Astrocyte (in vitro differentiated cells and primary cell): Measurements from ENCODE around the gene ART5. TPM values are rescaled to one million over a fixed set of nuclear protein-coding genes. Genes with fewer than 3 reads are reported as not detected.

Experiments used
- DNase-seq: peaks from one replicate; pipeline ENCODE4 v3.0.0-alpha.2; 2010; ENCODE audit warnings: low read depth
- FAIRE-seq: peaks from 2 replicates; lab custom pipeline; 2011; peaks lifted over from hg19 to GRCh38; lab: Jason Lieb, UNC
- H2AFZ ChIP-seq: 2 replicates; pipeline ENCODE4 v1.6.0; 2012; ENCODE audit warnings: low read depth, low read length, inconsistent platforms
- H3K27ac ChIP-seq: 2 replicates; pipeline ENCODE4 v1.5.1; 2011; ENCODE audit warnings: low read depth, low read length, inconsistent platforms
- H3K27me3 ChIP-seq: 2 replicates; pipeline ENCODE4 v1.6.0; 2011; ENCODE audit warnings: low read length, inconsistent platforms; ENCODE audit not compliant: insufficient read depth
- H3K36me3 ChIP-seq: 2 replicates; pipeline ENCODE4 v1.5.1; 2011; ENCODE audit warnings: low read length, inconsistent platforms; ENCODE audit not compliant: insufficient read depth
- H3K4me1 ChIP-seq: 2 replicates; pipeline ENCODE4 v1.5.1; 2011; ENCODE audit warnings: low read length, inconsistent platforms; ENCODE audit not compliant: insufficient read depth
- H3K4me2 ChIP-seq: 2 replicates; pipeline ENCODE4 v1.6.0; 2012; ENCODE audit warnings: low read length, inconsistent platforms
- H3K4me3 ChIP-seq: 2 replicates; pipeline ENCODE4 v1.5.1; 2011; ENCODE audit warnings: low read depth, mild to moderate bottlenecking, low read length, inconsistent platforms; ENCODE audit not compliant: insufficient read depth
- H3K79me2 ChIP-seq: 2 replicates; pipeline ENCODE4 v1.6.0; 2012; ENCODE audit warnings: mild to moderate bottlenecking, low read length, inconsistent platforms; ENCODE audit not compliant: insufficient read depth
- H3K9ac ChIP-seq: 2 replicates; pipeline ENCODE4 v1.6.0; 2012; ENCODE audit warnings: mild to moderate bottlenecking, low read length, inconsistent platforms
- H3K9me3 ChIP-seq: 2 replicates; pipeline ENCODE4 v1.5.1; 2012; ENCODE audit warnings: low read depth, mild to moderate bottlenecking, low read length, inconsistent platforms; ENCODE audit not compliant: insufficient read depth
- H4K20me1 ChIP-seq: 2 replicates; pipeline ENCODE4 v1.6.0; 2012; ENCODE audit warnings: low read length, inconsistent platforms; ENCODE audit not compliant: insufficient read depth
- H3K27ac Mint-ChIP-seq: one replicate; pipeline ENCODE4 v1.8.0; 2021; ENCODE audit warnings: mild to moderate bottlenecking, mixed read lengths; ENCODE audit not compliant: unreplicated experiment
- H3K27me3 Mint-ChIP-seq: one replicate; pipeline ENCODE4 v1.8.0; 2021; ENCODE audit warnings: low read depth, mixed read lengths; ENCODE audit not compliant: unreplicated experiment
- H3K36me3 Mint-ChIP-seq: one replicate; pipeline ENCODE4 v1.8.0; 2021; ENCODE audit warnings: low read depth, mixed read lengths; ENCODE audit not compliant: unreplicated experiment
- H3K4me1 Mint-ChIP-seq: one replicate; pipeline ENCODE4 v1.8.0; 2021; ENCODE audit warnings: low read depth, mixed read lengths; ENCODE audit not compliant: unreplicated experiment
- H3K4me3 Mint-ChIP-seq: one replicate; pipeline ENCODE4 v1.8.0; 2021; ENCODE audit warnings: mild to moderate bottlenecking, moderate library complexity, mixed read lengths; ENCODE audit not compliant: unreplicated experiment
- H3K9me3 Mint-ChIP-seq: one replicate; pipeline ENCODE4 v1.8.0; 2021; ENCODE audit warnings: mild to moderate bottlenecking, mixed read lengths; ENCODE audit not compliant: unreplicated experiment
- CTCF ChIP-seq: IDR thresholded peaks from 2 replicates; pipeline ENCODE4 v1.5.1; 2011; ENCODE audit warnings: low read depth, mild to moderate bottlenecking, inconsistent platforms, low read length, moderate library complexity; ENCODE audit not compliant: insufficient read depth
- EZH2 ChIP-seq: IDR thresholded peaks from 2 replicates; pipeline ENCODE4 v1.6.1; 2012; ENCODE audit warnings: mild to moderate bottlenecking, low read length, inconsistent platforms; ENCODE audit not compliant: insufficient read depth
- total RNA-seq: library from RNA; stranded (reverse); gene quantifications from 2 replicates; pipeline ENCODE4 v1.2.1, GENCODE V29; 2021

Gene ART5
- total RNA-seq, 1 donor from 2014 or later, result 4.1 TPM

GRCh38 chr11:3679077-3679476 lies 37.3 kb upstream of the ART5 start:
- no peaks in the 10 kb centered on the region for H3K27me3 Mint-ChIP-seq
- H3K27ac Mint-ChIP-seq, result no peak overlapping the region
- no peaks in the 10 kb centered on the region for H3K9me3 Mint-ChIP-seq
- Histone ChIP-seq H3K36me3 (peaks cover 66% of the 10 kb centered on the region), H2AFZ (no peak overlapping the region), H4K20me1 (peaks cover 17% of the 10 kb centered on the region), H3K79me2 (no peaks in the 10 kb centered on the region), H3K9me3 (no peaks in the 10 kb centered on the region), H3K27ac (no peak overlapping the region), H3K4me1 (peaks cover 6% of the 10 kb centered on the region), H3K4me2 (no peak overlapping the region), H3K9ac (no peak overlapping the region), H3K27me3 (no peaks in the 10 kb centered on the region), H3K4me3 (no peak overlapping the region)
- H3K4me1 Mint-ChIP-seq, result peaks cover 6% of the 10 kb centered on the region
- DNase-seq (no peak), FAIRE-seq (no peak)
- peaks cover 21% of the 10 kb centered on the region for H3K36me3 Mint-ChIP-seq
- no peak for TF ChIP-seq EZH2
- no peak for TF ChIP-seq CTCF
- no peak overlapping the region for H3K4me3 Mint-ChIP-seq

DNA sequence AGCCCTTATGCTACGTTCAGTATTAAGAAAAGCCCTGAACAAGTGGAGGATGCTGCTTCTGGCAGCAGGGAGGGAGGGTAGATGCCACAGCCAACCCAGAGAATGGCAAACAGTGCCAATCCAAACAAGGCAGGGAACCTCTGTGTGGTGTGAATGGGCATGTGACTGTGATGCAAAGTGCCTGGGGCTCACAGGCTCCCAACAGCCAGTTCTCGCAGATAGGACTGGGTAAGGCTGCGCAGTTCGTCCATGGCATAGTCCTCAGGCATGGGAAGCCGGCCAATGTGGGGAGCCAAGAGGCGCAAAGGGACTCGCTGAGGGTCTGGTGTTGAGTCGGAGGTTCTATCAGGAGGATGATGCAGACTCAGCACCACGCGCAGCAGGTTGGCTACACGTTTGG lies 34.2 kb upstream of the ART5 start:
- Histone ChIP-seq H2AFZ (no peak overlapping the region), H3K4me2 (no peak overlapping the region), H4K20me1 (peaks cover 26% of the 10 kb centered on the region), H3K4me1 (peaks cover 9% of the 10 kb centered on the region), H3K27me3 (no peaks in the 10 kb centered on the region), H3K79me2 (no peaks in the 10 kb centered on the region), H3K27ac (no peak overlapping the region), H3K9me3 (no peaks in the 10 kb centered on the region), H3K9ac (no peak overlapping the region), H3K4me3 (no peak overlapping the region), H3K36me3 (peaks cover 60% of the 10 kb centered on the region)
- FAIRE-seq, result no peak
- no peaks in the 10 kb centered on the region for H3K9me3 Mint-ChIP-seq
- no peak overlapping the region for H3K27ac Mint-ChIP-seq
- no peaks in the 10 kb centered on the region for H3K27me3 Mint-ChIP-seq
- no peak overlapping the region for H3K4me3 Mint-ChIP-seq
- H3K36me3 Mint-ChIP-seq, result peaks cover 35% of the 10 kb centered on the region
- peaks cover 9% of the 10 kb centered on the region for H3K4me1 Mint-ChIP-seq
- DNase-seq, result no peak
- TF ChIP-seq CTCF, result no peak
- TF ChIP-seq EZH2, result no peak

- Mint-ChIP-seq H3K9me3 (peaks cover 1% of the 10 kb centered on the region), H3K36me3 (peaks cover 38% of the 10 kb centered on the region), H3K27ac (peak overlapping the region; percentile 86), H3K27me3 (no peaks in the 10 kb centered on the region), H3K4me1 (peaks cover 9% of the 10 kb centered on the region), H3K4me3 (no peak overlapping the region)
- Histone ChIP-seq H3K4me1 (peaks cover 9% of the 10 kb centered on the region), H3K36me3 (peaks cover 54% of the 10 kb centered on the region), H3K79me2 (no peaks in the 10 kb centered on the region), H3K27me3 (no peaks in the 10 kb centered on the region), H4K20me1 (peaks cover 26% of the 10 kb centered on the region), H3K4me3 (no peak overlapping the region), H3K27ac (peak overlapping the region; percentile 72), H2AFZ (no peak overlapping the region), H3K9ac (peak overlapping the region; percentile 36), H3K9me3 (no peaks in the 10 kb centered on the region), H3K4me2 (peak overlapping the region; percentile 48)
- peak; percentile 89 for DNase-seq
- TF ChIP-seq CTCF (no peak), EZH2 (no peak)
- FAIRE-seq, result peak; percentile 66
These were observed 32.4 kb upstream of the ART5 start for GRCh38 chr11:3674189-3674588.
